Breast epithelium (tissue), 3 donors: Measurements from ENCODE around the gene MAP4K4.

Experiments
- CTCF ChIP-seq, 3 donors: fragments of 450-650 bp; IDR thresholded peaks; one replicate each; pipeline ENCODE4 v1.5.1; 2016 to 2017; ENCODE audit warnings: antibody characterized with exemption in 3 of 3, mild to moderate bottlenecking in 3 of 3, moderate library complexity in 3 of 3
- POLR2A ChIP-seq: fragments of 450-650 bp; IDR thresholded peaks from one replicate; pipeline ENCODE4 v1.6.1; 2016; ENCODE audit warnings: antibody characterized with exemption, mild to moderate bottlenecking, moderate library complexity
- POLR2AphosphoS5 ChIP-seq, 3 donors: sonication (generic); formaldehyde crosslinking; IDR thresholded peaks; one replicate each; pipeline ENCODE4 v1.6.1; 2017; ENCODE audit warnings: antibody characterized with exemption in 3 of 3

GRCh38 chr2:101689114-101689825 lies 8.2 kb upstream of the MAP4K4 start:
- TF ChIP-seq CTCF (IDR thresholded peaks at IDR 0.05) (no peak), POLR2A (no peak), POLR2AphosphoS5 (IDR thresholded peaks at IDR 0.05) (no peak)
